ENCODE results near the gene PTPRT.

- no peak for TF ChIP-seq CTCF (IDR thresholded peaks at IDR 0.05)
- no peak for TF ChIP-seq ZFX (IDR thresholded peaks at IDR 0.05; ENCODE audit: borderline replicate concordance)
Observed at GRCh38 chr20:43023836-43024235, 165.9 kb downstream of the PTPRT start.

All from 22Rv1 (cell line).